Measurements from ENCODE around the gene TTYH2. TPM values are rescaled to one million over a fixed set of nuclear protein-coding genes. Genes with fewer than 3 reads are reported as not detected.
A peak's percentile ranks its signal among the peaks of the same experiment; 100 is the strongest.
"Not testable (repeated sequence)": the region's sequence is repeated elsewhere in the genome, so short reads cannot be mapped to it uniquely, and the experiment has no call there.

The TTYH2 gene
- total RNA-seq, 1 experiment from 2014 or later, result 4.5 TPM

- ATAC-seq (peak; percentile 65), DNase-seq (ENCODE audit: low spot score) (peak; percentile 22)
- Mint-ChIP-seq H3K4me3 (peak overlapping the region; percentile 31; the same call in 1 of the 2 replicates), H3K4me1 (peaks cover 18% of the 10 kb centered on the region), H3K27ac (peak overlapping the region; percentile 60; the same call in 1 of the 2 replicates), H3K27me3 (ENCODE audit: low read depth) (no peaks in the 10 kb centered on the region; the same call in 1 of the 2 replicates), H3K9me3 (no peaks in the 10 kb centered on the region), H3K36me3 (no peaks in the 10 kb centered on the region)
- POLR2A ChIA-PET, result no interaction called here
- TF ChIP-seq ZNF423 (CRISPR knock-in tag; IDR thresholded peaks at IDR 0.05), result peak; percentile 73
- TF ChIP-seq, protein P1, sequence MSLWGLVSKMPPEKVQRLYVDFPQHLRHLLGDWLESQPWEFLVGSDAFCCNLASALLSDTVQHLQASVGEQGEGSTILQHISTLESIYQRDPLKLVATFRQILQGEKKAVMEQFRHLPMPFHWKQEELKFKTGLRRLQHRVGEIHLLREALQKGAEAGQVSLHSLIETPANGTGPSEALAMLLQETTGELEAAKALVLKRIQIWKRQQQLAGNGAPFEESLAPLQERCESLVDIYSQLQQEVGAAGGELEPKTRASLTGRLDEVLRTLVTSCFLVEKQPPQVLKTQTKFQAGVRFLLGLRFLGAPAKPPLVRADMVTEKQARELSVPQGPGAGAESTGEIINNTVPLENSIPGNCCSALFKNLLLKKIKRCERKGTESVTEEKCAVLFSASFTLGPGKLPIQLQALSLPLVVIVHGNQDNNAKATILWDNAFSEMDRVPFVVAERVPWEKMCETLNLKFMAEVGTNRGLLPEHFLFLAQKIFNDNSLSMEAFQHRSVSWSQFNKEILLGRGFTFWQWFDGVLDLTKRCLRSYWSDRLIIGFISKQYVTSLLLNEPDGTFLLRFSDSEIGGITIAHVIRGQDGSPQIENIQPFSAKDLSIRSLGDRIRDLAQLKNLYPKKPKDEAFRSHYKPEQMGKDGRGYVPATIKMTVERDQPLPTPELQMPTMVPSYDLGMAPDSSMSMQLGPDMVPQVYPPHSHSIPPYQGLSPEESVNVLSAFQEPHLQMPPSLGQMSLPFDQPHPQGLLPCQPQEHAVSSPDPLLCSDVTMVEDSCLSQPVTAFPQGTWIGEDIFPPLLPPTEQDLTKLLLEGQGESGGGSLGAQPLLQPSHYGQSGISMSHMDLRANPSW (CRISPR knock-in tag; conservative IDR thresholded peaks at IDR 0.05; ENCODE audit: low read depth), result no peak
- CTCF ChIA-PET, result interaction anchor here (0.8 to 3.9 kb wide), 17 partner anchors 10 to 170 kb away, joined by 3 to 21 read pairs (median 6); partner anchors contain the start of genes DNAI2 and TTYH2
Observed at GRCh38 chr17:74259667-74260524, 46.5 kb downstream of the TTYH2 start.

GRCh38 chr17:74260525-74260850 is 47.1 kb downstream of the TTYH2 start:
- Mint-ChIP-seq H3K4me3 (peak overlapping the region; percentile 31; the same call in 1 of the 2 replicates), H3K27me3 (ENCODE audit: low read depth) (no peaks in the 10 kb centered on the region; the same call in 1 of the 2 replicates), H3K4me1 (peaks cover 18% of the 10 kb centered on the region), H3K36me3 (no peaks in the 10 kb centered on the region), H3K9me3 (no peaks in the 10 kb centered on the region), H3K27ac (peak overlapping the region; percentile 60; the same call in 1 of the 2 replicates)
- TF ChIP-seq FOXP1 (CRISPR knock-in tag; IDR thresholded peaks at IDR 0.05; ENCODE audit: borderline replicate concordance), result no peak
- TF ChIP-seq IRF2 (CRISPR knock-in tag; IDR thresholded peaks at IDR 0.05; ENCODE audit: borderline replicate concordance, low read depth), result no peak
- TF ChIP-seq TP53 (CRISPR knock-in tag; IDR thresholded peaks at IDR 0.05), result peak; percentile 29; the same call in 1 of the 2 replicates
- 0 out of 2 replicates have a peak, but pooled peaks have one; percentile 26 for TF ChIP-seq CBFB (CRISPR knock-in tag; IDR thresholded peaks at IDR 0.05; ENCODE audit: low read depth)
- 0 out of 2 replicates have a peak, but pooled peaks have one; percentile 13 for TF ChIP-seq FOXK1 (CRISPR knock-in tag; IDR thresholded peaks at IDR 0.05)
- TF ChIP-seq TEAD4 (CRISPR knock-in tag; IDR thresholded peaks at IDR 0.05), result no peak
- TF ChIP-seq GRHL2 (CRISPR knock-in tag; IDR thresholded peaks at IDR 0.05; ENCODE audit: insufficient replicate concordance, severe bottlenecking), result no peak
- no peak for TF ChIP-seq ZNF121 (CRISPR knock-in tag; IDR thresholded peaks at IDR 0.05)
- TF ChIP-seq, protein P1 (CRISPR knock-in tag; conservative IDR thresholded peaks at IDR 0.05; ENCODE audit: low read depth), result no peak
- DNase-seq (ENCODE audit: low spot score), result peak; percentile 35
- POLR2A ChIA-PET, result no interaction called here
- ATAC-seq, result peak; percentile 86
- CTCF ChIA-PET, result interaction anchor here (0.8 to 3.9 kb wide), 16 partner anchors 11 to 171 kb away, joined by 3 to 21 read pairs (median 6); partner anchors contain the start of genes DNAI2 and TTYH2

GRCh38 chr17:74262601-74263000 is 49.2 kb downstream of the TTYH2 start:
- no peak for ATAC-seq
- Mint-ChIP-seq H3K36me3 (no peaks in the 10 kb centered on the region), H3K4me1 (peaks cover 18% of the 10 kb centered on the region), H3K9me3 (peaks cover 9% of the 10 kb centered on the region), H3K4me3 (no peak overlapping the region), H3K27ac (no peak overlapping the region), H3K27me3 (ENCODE audit: low read depth) (peaks cover 1% of the 10 kb centered on the region)
- ChIA-PET CTCF (interaction anchor here (1.3 to 3.9 kb wide), 2 partner anchors 34 to 49 kb away, joined by 5 to 21 read pairs; partner anchors contain the start of gene TTYH2), POLR2A (no interaction called here)
- DNase-seq (ENCODE audit: low spot score), result no peak
- TF ChIP-seq, protein P2, sequence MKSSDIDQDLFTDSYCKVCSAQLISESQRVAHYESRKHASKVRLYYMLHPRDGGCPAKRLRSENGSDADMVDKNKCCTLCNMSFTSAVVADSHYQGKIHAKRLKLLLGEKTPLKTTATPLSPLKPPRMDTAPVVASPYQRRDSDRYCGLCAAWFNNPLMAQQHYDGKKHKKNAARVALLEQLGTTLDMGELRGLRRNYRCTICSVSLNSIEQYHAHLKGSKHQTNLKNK (CRISPR knock-in tag; IDR thresholded peaks at IDR 0.05), result no peak

- CTCF ChIA-PET, result interaction anchor here (1.6 kb wide), 1 partner anchor 30 kb away, joined by 4 read pairs; no protein-coding TSS in a partner anchor
- DNase-seq (ENCODE audit: low spot score); H3K27ac Mint-ChIP-seq; ATAC-seq; H3K4me3 Mint-ChIP-seq; H3K9me3 Mint-ChIP-seq; H3K4me1 Mint-ChIP-seq; H3K27me3 Mint-ChIP-seq (ENCODE audit: low read depth); H3K36me3 Mint-ChIP-seq; POLR2A ChIA-PET: not testable (repeated sequence)
Observed at GRCh38 chr17:74267054-74267453, 53.7 kb downstream of the TTYH2 start.

All from WTC11 (cell line).